Endothelial cell of umbilical vein (primary cell): ENCODE data around the gene TUBA4A.

ENCODE experiments used
- EZH2 ChIP-seq: IDR thresholded peaks from 2 replicates; pipeline ENCODE4 v1.6.1; 2012; ENCODE audit warnings: borderline replicate concordance, low read depth, mild to moderate bottlenecking, moderate library complexity, low read length, inconsistent platforms; ENCODE audit not compliant: severe bottlenecking
- POLR2A ChIP-seq: IDR thresholded peaks from 2 replicates; pipeline ENCODE4 v1.6.1; 2012; ENCODE audit warnings: low read depth, mild to moderate bottlenecking, control low read depth, low read length
- POLR2AphosphoS5 ChIP-seq: IDR thresholded peaks from 2 replicates; pipeline ENCODE4 v1.6.1; 2012; ENCODE audit warnings: low read depth, mild to moderate bottlenecking, control low read depth, low read length, moderate library complexity; ENCODE audit not compliant: insufficient read depth
- TF ChIP-seq, protein P1 (sequence below), 2 donors: IDR thresholded peaks; 1 replicate in 1 of 2; 2 replicates in 1 of 2; pipeline ENCODE4 v1.5.1; 2011; ENCODE audit warnings: low read length in 2 of 2, mild to moderate bottlenecking in 2 of 2, moderate library complexity in 2 of 2, control low read depth in 1 of 2, inconsistent platforms in 1 of 2, low read depth in 1 of 2; ENCODE audit not compliant: insufficient read depth in 1 of 2; ENCODE audit errors: extremely low read depth in 1 of 2

DNA sequence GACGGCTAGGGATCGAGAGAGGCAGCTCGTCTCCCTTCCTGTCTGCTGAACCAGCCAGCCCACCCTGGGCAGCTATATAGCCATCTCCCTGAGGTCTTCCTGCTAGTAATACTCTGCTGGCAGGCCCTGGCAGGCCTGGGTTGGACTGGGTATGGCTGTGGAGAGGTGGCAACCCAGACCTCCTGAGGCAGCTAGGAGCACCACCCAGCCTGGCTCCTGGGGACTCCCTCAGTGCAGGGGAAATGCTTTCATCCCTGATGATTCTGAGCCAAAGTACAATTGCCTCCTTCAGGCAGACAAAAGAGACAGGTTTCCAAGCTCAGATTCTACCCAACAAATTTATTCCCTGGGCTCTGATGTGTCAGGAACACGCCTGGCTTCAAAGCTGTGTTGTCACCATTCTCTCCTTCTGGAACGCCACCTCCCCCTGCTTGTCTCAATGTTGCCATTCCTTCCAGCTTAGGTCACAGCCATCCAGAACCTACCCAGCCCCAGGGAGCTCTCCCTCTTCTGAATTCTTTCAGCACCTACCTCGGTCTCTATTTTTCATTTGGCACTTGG is 20.7 kb upstream of the TUBA4A start:
- no peak for TF ChIP-seq EZH2
- TF ChIP-seq POLR2AphosphoS5: no peak
- no peak for TF ChIP-seq POLR2A
- TF ChIP-seq, protein P1, sequence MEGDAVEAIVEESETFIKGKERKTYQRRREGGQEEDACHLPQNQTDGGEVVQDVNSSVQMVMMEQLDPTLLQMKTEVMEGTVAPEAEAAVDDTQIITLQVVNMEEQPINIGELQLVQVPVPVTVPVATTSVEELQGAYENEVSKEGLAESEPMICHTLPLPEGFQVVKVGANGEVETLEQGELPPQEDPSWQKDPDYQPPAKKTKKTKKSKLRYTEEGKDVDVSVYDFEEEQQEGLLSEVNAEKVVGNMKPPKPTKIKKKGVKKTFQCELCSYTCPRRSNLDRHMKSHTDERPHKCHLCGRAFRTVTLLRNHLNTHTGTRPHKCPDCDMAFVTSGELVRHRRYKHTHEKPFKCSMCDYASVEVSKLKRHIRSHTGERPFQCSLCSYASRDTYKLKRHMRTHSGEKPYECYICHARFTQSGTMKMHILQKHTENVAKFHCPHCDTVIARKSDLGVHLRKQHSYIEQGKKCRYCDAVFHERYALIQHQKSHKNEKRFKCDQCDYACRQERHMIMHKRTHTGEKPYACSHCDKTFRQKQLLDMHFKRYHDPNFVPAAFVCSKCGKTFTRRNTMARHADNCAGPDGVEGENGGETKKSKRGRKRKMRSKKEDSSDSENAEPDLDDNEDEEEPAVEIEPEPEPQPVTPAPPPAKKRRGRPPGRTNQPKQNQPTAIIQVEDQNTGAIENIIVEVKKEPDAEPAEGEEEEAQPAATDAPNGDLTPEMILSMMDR (IDR thresholded peaks at IDR 0.05; ENCODE audit: extremely low read depth in 1 of 2, insufficient read depth in 1 of 2, low read depth in 1 of 2, low read length in 2 of 2): no peak
